GM18517 (cell line): Measurements from ENCODE around the gene POLR3H.

Source experiments
- ATAC-seq: cut with Tn5 transposase; IDR thresholded peaks from one replicate; pipeline ENCODE4 v1.9.1; 2021; ENCODE audit warnings: mild to moderate bottlenecking, moderate library complexity; ENCODE audit not compliant: unreplicated experiment

POLR3H gene

GRCh38 chr22:41522813-41523212 is 21.5 kb downstream of the POLR3H start:
- no peak for ATAC-seq

GRCh38 chr22:41521126-41521525 is 23.1 kb downstream of the POLR3H start:
- ATAC-seq: no peak

- no peak for ATAC-seq
These were observed 26.3 kb downstream of the POLR3H start for GRCh38 chr22:41518048-41518347.

- no peak for ATAC-seq
These were observed 26.9 kb downstream of the POLR3H start for GRCh38 chr22:41517172-41518047.

- ATAC-seq: no peak
These were observed 27.8 kb downstream of the POLR3H start for GRCh38 chr22:41516462-41516861.

GRCh38 chr22:41513391-41513790 is 30.9 kb downstream of the POLR3H start:
- no peak for ATAC-seq

GRCh38 chr22:41512421-41513194 is 31.7 kb downstream of the POLR3H start:
- no peak for ATAC-seq

- ATAC-seq: no peak
These were observed 32.7 kb downstream of the POLR3H start for GRCh38 chr22:41511521-41511968.

GRCh38 chr22:41508770-41509170 is 35.5 kb downstream of the POLR3H start:
- ATAC-seq: no peak

- ATAC-seq: no peak
These were observed 36.8 kb downstream of the POLR3H start for GRCh38 chr22:41507330-41508063.

- no peak for ATAC-seq
These were observed 38.6 kb downstream of the POLR3H start for GRCh38 chr22:41505511-41506220.

- ATAC-seq: no peak
These were observed 39.5 kb downstream of the POLR3H start for GRCh38 chr22:41504816-41505215.

- ATAC-seq: no peak
These were observed 39.9 kb downstream of the POLR3H start for GRCh38 chr22:41504397-41504796.

GRCh38 chr22:41501209-41501608 is 43.1 kb downstream of the POLR3H start:
- ATAC-seq: no peak

- ATAC-seq: no peak
These were observed 44.0 kb downstream of the POLR3H start for GRCh38 chr22:41500303-41500702.

GRCh38 chr22:41499624-41500280 is 44.5 kb downstream of the POLR3H start:
- ATAC-seq: no peak

GRCh38 chr22:41498303-41498835 is 45.9 kb downstream of the POLR3H start:
- no peak for ATAC-seq

- ATAC-seq: no peak
These were observed 52.7 kb downstream of the POLR3H start for GRCh38 chr22:41491374-41492100.

- no peak for ATAC-seq
These were observed 55.5 kb downstream of the POLR3H start for GRCh38 chr22:41488596-41489385.
